Effector CD8-positive, alpha-beta T cell (primary cell): ENCODE results near the gene SCN4B.
A peak's percentile ranks its signal among the peaks of the same experiment; 100 is the strongest.

Source experiments
- DNase-seq: peaks from one replicate; lab custom pipeline; 2025; lab: John Stamatoyannopoulos, UW

Gene SCN4B

DNA sequence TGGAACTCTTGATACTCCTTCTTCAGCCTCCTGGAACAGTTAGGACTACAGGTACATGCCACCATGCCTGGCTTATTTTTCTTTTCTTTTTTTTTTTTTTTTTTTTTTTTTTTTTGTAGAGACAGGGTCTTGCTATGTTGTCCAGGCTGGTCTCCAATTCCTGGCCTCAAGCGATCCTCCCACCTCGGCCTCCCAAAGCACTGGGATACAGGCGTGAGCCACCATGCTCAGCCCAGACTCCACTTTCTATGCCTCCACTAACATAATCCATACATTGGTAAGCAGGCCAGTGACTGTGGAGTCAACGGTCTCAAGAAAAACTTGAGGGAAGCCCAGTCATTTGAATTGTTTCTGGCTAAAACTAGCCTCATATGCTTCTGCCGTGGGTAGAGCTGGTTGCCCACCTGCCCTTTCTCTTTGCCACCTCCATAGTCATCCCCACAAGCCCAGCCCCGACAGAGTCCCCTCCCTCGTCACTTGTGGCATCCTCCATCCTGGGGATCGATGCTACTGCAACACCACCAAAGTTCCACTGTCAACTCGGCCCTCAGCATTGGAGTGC is 21.5 kb upstream of the SCN4B start:
- DNase-seq: no peak

GRCh38 chr11:118172356-118172755 is 19.7 kb upstream of the SCN4B start:
- no peak for DNase-seq

- DNase-seq: peak; percentile 65
Measured at GRCh38 chr11:118171269-118172062, 18.8 kb upstream of the SCN4B start.

GRCh38 chr11:118170882-118171268 is 18.3 kb upstream of the SCN4B start:
- DNase-seq: no peak

DNA sequence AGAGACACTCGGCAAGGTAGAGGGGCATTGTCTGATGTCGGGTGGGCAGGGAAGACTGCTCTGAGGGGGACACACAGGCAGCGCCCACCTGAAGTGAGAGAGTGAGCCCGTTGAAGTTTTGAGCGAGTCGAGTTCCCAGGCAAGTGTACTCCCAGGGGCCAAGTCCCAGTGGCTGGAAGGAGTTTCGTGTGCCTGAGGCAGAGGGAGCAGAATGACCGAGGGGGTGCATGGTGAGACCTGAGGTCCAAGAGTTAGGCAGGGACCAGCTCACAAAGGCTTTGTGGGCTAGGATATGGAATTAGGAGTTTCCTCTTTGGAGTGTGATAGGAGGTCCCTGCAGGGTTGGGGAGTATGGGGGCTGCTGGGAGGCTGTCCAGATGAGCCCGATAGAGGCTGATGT is 17.6 kb upstream of the SCN4B start:
- no peak for DNase-seq

GRCh38 chr11:118169300-118170140 is 16.9 kb upstream of the SCN4B start:
- DNase-seq: no peak

DNA sequence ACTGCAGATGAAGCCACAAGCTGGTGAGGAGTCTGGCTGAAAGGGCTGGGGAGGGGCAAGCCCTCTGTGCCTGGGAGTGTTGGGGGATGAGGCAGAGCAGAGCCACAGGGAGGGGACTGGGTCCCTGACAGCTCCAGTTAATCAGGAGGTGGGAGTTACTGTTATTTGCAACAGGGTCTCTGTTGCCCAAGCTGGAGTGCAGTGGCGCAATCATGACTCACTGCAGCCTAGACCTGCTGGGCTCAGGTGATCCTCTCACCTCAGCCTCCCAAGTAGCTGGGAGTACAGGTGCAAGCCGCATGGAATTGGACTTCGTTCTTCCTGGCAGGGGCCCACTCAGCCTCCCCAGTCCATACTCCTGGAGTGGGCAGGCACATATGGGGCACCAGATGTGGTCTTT is 16.1 kb upstream of the SCN4B start:
- DNase-seq: no peak

DNA sequence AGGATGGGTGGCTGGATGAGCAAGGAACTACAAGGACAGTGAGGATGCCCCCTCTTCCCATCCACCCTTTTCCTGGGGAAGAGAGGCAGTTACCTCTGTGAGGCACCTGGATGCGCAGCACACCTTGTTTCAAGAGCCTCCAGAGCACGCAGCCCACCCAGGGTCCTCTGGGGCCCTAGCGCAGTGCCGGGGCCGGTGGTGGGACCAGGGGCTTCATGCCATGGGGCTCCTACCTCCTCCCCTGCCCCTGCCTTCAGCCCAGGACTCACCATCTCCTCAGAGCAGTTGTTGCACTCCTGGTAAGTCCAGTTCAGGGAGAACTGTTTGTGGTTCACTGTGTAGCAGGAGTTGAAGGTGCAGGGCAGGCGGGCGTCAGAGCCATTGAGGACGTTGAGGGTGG is 15.7 kb upstream of the SCN4B start:
- DNase-seq: no peak

- DNase-seq: no peak
Measured at GRCh38 chr11:118167906-118168305, 15.3 kb upstream of the SCN4B start.

- no peak for DNase-seq
Measured at GRCh38 chr11:118167253-118167652, 14.6 kb upstream of the SCN4B start.

DNA sequence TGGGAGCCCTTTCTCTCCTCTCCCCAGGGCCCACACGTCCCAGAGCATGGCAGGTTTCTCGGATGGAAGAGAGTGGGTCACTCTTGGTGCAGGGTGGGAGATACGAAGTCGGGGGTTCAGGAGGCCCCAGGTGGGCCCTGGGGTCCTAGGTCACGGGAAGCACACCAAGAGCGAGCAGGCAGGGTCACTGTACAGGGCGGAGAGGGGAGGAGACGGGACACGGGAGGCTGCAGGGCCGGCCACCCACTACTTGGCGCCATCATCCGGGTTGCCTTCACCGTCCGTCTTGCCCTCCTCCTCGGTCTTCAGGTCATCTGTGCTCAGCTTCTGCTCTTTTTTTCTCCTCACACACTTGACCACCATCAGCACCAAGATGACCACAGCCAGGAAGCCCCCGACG is 14.0 kb upstream of the SCN4B start:
- DNase-seq: no peak

- DNase-seq: no peak
Measured at GRCh38 chr11:118164885-118165284, 12.3 kb upstream of the SCN4B start.

- DNase-seq: no peak
Measured at GRCh38 chr11:118163494-118163893, 10.9 kb upstream of the SCN4B start.

- no peak for DNase-seq
Measured at GRCh38 chr11:118162846-118163245, 10.2 kb upstream of the SCN4B start.

- no peak for DNase-seq
Measured at GRCh38 chr11:118161786-118162185, 9.2 kb upstream of the SCN4B start.

DNA sequence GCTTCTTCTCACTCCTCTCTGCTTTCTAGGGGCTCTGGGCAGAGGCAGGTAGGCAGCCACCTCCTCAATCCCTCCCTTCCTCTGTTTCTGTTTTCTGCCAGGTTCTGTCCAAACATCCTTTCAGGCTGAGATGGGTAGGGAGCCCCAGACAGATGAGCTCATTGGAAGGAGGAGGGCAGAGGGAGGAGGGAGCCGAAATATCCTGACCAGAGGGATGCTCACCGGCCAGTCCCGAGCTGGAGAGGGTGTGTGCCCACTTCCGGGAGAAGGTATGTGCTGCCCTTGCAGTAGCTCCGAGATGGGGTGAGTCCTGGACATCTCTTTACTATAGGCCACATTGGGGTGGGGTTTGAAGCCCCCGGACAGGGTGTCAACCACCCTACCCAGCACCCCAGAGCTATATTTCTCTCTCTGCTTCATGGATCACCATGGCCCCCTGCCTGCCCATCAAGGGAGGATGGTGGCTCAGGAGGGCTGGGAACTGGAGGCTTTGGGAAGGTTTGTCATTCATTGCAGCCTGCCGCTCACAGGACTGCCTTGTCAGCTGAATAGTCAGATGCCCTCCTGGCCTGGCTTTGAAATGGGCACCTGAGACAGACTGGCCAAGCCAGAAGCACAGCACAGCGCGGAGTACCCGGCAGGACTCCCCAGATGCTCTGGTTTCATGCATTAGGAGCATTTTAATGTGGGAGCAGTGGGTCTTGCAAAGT is 4.7 kb upstream of the SCN4B start:
- no peak for DNase-seq

GRCh38 chr11:118156531-118157185 is 4.0 kb upstream of the SCN4B start:
- peak; percentile 6 for DNase-seq

DNA sequence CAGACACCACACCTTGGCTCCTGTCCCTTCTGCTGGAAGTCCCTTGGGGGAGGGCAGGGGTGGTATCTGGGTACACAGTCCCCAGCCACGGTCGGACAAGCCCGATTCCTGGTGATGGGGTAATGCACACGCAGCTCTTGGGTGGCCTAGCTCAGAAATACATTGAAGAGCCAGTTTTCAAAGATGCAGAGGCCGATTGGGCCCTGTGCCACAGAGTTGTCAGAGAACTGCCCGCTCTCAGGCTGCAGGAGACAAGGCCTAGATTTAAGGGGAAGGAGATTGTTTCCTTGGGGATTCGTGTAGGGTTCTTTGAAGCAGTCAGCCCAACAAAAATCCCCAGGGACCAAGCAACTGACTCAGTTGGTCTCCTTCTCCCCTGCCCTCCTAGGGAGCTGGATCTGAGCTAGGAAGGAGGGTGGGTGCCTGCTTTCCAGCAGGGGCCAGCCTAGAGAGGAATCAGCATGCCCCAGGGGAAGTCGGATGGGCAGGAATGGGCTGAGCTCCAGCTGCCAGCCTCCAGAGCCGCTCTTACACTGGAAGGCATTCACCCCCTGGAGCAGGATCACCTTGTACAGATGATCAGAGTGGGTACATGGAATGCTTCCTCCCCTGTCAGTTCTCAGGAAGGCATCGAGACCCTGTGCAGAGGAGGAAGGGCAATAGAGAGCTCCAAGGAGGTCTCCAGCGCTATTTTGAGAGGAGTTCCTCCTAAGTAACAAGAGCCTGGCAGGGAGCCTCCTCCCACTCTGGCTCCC is 3.3 kb upstream of the SCN4B start:
- DNase-seq: no peak

DNA sequence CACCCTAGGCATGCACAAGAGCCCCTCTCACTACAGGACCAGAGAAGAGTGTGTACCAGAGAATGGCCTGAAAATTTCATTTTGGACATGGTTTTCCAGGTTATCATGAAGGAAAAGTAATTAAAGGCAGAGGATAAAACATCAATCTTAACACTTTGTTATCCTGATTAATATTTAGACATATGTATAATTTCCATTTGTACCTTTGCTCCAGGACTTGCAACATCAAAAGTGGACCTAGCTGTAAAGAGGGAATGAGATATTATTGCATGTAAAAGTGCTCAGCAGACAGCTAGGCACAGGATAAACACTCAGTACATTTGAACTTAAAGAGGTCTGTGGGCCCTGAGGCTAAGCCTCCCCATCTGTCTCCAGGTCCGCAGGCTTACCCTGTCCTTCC is 2.0 kb upstream of the SCN4B start:
- DNase-seq: no peak

DNA sequence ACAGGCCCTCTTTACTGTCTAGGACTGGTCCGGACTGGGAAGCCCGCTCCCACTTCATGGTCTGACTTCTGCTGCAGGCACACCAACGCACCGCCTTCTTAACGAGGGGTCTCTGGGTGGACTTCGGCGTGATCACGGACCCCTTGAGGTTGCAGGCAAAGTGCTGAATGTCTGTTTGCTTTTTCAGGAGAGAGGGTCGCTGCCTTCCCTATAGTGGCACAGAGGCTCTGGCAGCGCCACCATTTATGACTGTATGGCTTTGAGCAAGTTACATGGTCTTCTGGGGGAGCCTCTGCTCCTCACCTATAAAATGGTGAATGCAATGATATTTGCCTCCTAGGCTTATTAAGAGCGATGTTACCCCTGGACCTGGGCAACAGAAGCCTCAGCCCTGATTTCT is 1.4 kb upstream of the SCN4B start:
- DNase-seq: no peak

GRCh38 chr11:118153516-118153915 is 893 bp upstream of the SCN4B start:
- no peak for DNase-seq
